HuH-7 (cell line): ENCODE data around the gene MTERF4.

ENCODE experiments used
- DNase-seq: peaks from one replicate; pipeline ENCODE4 v3.0.0; 2011; ENCODE audit warnings: low spot score

MTERF4 gene

DNA sequence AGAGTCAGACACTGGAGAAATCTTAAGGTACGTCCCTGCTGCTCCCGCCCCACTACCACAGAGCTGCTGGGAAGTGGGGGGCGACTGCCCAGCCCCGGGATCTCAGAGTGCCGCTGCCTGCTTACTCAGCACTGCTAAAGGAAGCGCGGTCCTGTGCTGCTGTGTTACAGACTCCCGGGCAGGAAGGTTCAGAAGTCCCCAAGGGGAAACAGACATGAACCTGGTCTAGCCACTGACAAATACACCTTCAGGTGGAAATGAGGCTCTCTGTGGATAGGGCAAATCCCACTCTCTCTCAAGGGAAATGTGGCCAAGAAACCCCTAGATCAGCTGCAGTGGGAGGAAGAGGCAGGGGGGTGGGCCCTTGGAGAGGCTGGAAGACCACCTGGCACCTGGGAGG lies 13.7 kb downstream of the MTERF4 start:
- no peak for DNase-seq

DNA sequence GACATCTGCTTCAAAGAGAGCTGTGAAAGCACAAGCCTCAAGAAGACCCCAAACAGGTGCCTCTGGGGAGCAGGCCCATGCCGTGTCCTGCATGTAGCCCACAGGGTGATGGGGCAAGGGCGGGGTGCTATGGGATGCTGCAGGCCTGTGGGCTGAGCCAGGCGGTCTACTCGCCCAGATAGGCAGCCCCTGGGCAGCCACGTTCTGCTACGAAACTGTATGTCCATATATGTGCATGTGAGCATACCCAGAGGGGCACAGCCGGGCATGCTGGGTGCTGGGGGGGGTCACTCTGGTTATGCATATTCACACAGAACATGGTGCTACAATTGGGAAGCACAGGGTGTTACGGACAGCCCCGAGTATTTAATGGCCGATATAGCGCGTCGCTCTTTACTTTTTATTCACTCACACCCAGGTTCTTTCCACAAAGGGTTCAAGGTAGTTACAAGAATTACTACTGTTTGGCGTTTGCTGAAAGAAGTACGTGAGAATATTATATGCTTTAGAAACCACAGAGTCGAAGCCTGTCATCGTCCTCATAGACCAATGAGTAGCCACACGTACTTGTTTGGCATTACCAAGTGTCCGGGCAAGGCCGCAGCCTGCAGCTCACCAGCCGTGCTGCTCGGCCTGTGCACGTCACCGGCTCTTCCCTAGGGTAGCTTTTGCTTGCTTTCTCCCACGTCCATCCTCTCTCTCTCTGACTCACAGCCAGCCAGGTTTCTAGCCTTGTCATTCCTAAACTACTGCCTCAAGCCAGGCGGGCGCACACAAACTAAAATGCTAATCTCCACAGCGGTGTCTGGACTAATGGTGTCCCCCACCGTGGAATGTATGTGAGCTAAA lies 14.4 kb downstream of the MTERF4 start:
- no peak for DNase-seq

DNA sequence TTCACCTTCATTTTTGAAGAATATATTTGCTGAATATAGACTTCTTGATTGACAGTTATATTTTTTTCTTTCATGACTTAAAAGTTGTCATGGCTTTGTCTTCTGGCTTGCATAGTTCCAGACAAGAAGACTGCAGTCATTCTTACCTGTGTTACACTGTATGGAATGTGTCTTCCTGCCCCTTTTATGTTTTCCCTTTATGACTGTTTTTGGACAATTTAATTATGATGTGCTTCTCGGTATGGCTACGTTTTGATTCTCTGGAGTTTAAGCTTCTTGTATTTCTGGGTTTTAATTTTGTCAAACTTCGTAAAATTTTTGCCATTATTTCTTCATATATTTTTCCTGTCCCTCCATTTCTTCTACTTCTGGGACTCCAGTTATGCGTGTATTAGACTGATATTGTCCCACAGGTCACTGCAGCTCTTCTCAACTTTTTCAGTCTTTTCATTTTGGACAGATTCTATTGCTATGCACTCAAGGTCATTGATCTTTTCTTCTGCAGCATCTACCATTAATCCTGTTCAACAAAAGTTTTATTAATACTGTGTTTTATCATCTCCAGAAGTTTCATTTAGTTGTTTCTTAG lies 17.1 kb downstream of the MTERF4 start:
- no peak for DNase-seq

DNA sequence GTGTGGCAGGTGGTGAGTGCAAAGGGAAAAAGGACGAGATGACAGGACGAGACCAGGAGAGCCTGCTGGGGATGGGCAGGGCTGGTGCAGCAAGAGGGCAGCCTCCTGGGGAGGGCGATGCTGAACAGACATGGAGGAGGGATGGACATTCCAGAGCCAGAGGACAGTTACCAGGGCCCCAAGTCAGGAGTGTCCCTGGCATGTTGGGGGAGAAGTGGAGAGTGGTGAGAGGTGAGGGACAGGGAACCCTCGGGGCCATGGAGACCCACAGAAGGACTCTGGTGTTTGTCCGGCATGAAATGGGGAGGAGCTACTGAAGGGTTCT lies 19.0 kb downstream of the MTERF4 start:
- no peak for DNase-seq

DNA sequence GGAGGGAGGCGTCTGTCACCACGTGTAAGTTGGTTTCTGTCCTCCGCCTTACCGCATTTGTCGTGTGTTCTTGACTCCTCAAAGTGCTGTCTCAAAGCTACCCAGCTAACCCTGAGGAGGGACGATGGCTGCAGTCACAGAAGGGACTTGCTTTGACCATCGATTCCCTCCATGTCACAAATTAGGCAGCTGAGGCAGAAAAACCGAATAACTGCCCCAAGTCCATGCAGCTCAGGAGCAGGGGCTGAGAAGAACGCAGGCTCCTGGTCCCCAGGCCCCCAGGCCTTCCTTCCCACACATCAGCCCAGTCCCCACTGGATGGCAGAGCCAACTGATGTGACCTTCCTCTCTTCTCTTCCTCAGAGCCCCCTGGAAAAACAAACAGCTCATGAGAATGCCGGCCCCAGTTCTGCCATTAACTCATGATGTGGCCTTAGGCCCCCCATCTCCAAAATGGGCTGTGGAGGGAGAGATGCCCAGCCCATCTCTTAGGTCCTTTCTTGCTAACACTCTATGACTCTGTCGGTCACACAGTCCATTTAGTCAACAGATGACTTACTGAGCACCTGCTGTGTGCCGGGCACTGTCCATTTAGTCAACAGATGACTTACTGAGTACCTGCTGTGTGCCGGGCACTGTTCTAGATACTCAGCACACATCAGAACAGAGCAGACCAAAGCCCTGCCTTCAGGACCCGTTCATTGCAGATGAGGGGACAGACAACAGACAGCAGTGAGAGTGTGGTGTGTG lies 19.6 kb downstream of the MTERF4 start:
- DNase-seq: no peak

DNA sequence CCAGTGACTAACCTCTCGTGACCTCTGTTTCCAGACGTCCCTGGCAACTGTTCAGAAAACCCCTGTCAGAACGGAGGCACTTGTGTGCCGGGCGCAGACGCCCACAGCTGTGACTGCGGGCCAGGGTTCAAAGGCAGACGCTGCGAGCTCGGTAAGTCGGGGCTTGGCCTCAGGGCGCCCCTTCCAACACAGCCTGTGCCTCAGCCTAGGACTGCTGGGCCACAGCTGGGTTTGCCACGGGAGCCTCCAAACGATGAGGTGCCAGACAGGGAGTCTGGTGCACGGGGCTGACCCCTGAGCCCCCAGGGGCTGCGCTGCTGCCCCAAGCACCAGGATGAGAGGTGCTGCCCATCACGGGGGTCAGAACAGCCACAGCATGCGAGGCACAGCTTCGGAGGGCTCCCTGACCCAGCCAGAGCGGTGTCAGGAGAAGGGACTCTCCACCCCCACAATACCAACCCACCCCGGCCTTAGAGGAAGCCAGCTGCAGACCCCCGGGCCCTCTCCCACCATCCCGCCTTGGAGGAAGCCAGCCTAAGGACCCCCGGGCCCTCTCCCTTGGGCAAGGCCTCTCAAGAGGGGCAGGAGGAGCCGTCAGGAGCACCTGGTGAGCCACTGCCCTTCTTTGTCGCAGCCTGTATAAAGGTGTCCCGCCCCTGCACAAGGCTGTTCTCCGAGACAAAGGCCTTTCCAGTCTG lies 20.3 kb downstream of the MTERF4 start:
- no peak for DNase-seq

DNA sequence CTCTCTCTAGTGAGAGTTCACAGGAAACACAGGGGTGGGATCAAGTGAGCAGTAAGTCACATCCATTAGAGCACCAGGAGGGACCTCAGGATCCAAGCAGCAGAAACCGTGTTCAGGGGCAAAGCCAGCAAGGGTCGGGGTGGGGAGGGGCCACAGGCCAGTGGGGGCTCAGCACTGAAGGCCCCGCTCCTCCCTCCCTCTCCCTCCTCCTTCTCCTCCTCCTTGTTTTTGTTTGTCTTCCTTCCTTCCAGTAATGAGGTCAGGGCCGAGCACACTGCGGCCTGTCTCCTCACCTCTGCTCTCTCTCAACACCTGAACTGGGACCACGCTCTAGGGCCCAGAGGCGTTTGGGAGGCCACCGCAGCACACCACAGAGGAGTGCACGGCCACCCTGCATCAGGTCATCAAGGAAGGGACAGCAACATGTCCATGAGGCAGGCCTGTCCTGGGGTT lies 20.9 kb downstream of the MTERF4 start:
- DNase-seq: no peak

DNA sequence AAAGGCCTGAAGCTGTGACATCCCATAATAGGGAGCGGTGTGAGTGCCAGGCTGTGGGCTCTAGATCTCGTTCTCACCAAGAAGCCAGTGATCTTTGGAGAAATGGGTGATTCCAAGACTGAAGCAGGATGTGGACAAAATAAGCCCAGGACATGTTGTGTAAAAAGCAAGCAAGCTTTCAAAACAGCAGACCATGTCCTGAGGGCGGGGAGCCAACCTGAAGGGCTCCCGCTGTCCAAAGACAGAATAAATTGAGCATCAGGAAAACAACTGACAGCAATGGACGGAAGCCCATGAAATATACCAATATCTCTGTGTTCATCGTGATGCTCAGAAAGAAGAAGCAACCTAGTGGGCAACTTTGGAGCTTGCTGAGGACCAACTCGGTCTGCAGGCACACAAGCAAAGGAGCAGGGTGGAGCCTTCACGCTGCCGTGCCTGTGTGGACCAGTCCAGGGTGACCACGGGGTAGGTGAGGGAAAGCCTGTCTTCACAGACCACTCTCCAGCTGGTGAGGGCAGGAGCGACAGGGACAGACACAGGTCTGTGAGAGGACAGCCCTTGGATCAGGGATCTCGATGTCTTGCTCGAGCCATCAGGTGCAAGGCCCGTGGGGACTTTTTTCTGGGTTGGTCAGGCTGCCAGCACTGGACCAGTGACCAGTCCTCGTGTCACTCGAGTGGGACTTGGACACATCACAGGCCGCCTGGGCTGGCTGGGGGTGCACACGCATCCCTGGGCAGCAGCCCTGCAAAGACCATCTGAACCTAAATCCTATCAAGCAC lies 21.5 kb downstream of the MTERF4 start:
- no peak for DNase-seq

DNA sequence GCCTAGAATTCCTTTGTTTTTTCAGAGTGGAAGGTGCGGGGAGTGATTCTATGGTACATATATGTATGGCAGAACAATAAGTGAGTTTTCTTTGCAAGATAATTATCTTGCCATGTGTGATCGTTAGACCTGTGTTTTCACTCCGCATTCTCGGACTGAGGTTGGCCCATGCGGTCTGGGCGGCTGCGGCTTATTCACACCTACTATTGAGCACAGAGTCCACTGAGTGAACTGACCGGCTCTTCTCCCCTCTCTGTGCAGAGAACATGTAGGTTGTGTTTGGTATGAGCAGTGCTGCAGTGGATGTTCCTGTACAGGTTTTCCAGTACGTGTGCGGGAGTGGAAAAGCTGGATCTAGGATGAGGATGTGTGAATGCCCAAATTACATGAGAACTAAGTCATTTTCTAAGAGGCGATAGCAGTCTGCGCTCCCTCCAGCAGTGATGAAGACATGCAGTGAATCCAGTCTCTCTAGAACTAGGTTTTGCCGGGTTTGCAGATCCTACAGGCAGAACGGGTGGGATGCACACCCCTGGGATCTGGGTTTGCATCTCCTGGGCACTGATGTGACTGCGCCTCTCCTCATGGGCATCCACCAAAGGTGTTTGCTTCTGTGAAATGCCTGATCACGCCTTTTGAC lies 27.1 kb downstream of the MTERF4 start:
- DNase-seq: no peak

DNA sequence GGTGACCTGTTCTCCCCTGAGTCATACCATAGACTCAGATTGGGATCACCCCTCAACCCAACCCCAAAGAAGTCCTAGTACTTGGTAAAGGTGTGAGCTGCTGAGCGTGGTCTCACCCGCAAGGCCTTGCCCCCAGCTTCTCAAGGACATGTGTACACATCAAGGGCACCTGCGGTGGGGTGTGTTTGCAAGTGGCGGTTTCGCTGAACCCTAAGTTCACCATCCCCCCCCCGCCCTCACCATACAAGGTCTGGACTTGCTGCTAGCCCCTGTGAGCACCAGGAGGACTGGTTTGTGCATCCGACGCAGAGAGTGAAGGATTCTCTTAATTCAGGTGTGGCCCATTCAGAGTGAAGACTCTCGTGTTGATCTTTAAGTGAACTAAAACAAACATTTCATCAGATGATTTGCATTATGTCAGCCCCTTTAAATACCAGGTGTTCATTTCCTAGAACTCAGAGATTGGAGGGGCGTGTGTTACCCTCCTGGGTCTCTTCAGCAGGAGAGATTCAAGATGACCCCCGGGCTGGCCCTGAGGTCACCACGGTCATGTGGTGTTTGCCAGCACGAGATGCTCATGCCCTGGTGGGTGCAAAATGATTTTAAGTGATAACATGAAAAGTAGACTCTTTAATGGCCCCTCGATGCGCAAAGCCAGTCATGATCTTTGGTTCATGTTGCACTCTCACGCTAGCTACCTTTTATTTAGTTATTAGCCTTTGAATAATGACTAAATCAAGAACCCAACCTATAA lies 27.8 kb downstream of the MTERF4 start:
- DNase-seq: no peak

DNA sequence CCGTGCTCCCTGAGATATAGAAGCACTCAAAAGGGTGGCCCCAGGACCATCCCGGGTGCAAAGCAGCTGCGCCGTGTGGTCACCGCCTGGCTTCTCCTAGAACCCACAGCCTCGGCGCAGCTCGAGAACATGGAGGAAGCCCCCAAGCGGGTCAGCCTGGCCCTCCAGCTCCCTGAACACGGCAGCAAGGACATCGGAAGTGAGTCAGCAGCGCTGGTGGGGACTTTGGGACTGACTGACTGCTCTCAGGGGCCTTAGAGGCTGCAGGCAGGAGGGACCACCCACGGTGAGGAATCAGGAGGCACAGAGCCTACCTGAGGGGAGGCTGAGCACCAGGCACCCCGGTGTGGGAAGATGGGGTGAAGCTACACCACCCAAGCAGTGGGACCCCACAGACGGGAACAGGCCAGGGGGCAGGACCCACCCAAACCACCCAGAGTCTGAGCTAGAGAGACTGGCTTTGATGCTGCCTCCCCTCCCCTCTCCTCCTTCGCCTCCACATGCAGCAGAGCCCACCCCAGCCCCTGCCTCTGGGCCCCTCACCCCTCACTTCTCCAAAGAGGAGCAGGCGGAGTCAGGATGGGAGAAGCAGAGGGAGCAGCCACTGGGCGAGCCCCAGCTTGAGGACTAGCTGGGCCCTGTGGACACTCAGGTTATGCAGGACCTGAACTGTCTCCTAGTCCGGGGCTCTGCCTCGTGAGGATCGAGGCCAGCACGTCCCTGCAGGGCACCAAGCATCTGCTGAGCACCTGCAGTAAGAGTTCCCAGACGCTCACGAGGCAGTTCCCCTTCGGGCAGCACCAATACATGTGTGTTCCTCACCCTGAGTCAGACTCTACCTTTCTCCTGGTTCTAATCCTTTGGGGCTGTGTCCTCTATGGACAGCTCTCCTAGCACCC lies 28.7 kb downstream of the MTERF4 start:
- no peak for DNase-seq

DNA sequence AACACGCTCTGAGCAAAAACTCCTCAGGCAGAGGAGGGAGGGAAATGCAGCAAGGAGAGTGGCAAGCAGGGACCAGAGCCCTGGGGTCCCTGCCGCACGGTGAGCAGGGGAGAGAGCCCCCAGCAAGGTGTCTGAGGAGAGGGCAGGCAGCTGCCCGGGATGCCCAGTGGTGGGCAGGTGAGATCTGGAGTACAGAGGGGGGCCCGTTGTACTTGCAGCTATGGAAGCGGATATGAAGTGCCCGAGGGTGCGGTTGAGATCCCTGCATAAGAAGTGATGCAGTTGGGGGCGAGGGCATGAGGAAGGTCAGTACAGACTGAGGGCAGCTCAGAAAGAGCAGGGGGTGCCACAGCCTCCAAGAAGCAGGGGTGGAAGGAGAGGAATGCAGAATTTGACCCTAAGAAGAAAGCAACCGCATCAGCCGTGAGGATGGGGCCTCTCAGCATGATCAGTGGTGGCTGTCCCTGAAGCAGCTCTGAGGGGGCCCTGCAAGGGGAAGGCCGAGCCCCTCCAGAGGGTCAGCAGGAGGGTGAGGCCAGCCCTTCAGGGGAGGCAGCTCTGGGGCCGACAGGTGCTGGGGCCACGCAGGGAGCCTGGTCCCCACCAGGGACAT lies 29.4 kb downstream of the MTERF4 start:
- DNase-seq: no peak

DNA sequence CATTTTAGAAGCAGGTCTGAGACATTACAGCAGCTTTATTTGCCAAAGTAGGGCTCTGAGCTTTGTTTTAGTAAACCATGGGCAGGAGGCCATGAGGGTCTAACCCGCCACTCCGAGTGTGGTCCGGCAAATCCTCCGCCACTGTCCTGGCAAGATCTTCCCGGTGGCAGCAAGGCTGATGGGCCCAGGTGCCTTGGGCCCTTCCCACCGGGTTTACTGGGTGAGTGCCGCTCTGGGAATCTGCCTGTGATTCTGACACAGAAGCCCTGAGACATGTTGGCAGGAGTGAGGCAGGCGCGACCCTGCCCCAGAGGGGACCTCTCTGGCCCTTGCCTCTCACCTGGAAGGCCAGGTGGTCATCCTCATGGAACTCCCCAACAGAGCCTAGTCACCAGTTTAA lies 29.9 kb downstream of the MTERF4 start:
- DNase-seq: no peak

DNA sequence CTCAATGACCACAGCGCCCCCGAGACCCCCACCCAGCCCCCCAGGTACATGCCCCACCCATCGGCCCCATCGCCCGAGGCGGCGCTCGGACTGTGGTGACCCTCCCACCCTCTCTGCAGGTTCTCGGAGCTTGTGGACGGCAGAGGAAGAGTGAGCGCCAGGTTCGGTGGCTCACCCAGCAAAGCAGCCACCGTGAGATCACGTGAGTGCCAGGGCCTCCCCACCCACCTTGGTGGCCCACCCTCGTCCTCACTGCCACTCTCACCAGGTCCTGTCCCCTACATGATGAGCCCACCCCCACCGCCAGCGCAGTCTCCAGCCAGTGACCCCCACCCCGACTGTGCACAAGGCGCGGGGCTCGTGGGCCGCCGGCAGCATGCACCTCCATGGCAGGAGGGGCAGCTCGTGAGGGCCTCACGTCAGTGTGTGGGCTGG lies 30.4 kb downstream of the MTERF4 start:
- DNase-seq: no peak

DNA sequence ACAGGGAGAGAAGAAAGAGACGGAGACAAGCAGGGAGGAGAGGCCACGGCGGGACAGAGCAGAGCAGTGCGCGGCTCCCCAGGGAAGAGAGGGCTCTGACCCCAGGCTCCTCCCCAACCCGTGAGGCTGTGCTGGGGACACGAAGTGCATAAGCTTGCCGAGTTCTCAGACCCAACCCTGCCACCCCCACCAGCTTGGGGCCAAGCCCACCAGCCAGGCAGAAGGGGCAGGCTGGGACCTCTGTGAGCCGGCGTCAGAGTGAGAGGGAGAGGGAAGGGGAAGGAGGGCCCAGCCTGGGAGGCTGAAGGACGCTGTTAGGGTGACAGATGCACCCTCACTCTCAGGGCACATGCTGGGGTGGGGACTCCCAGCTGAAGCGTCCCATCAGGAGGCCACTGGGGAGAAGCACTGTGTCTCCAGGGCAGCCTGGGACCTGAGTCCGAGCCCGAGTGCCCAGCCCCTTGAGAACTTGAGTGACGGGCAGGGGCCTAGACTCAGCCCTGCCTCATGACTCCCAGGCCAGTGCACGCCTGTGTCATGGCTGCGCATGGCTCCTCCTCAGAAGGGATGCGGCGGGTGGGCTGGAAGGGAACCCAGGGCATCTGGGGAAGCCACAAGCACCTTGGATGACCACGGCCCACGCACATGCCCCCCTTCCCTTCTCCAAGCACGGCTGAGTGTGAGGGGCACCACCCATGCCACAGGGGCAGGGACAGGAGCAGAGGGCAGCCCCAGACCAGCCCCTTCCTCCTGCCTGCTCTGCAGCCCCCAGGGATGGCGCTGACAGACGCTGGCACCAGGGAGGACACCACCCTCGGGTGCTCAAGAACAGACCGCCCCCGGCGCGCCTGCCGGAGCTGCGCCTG lies 31.0 kb downstream of the MTERF4 start:
- no peak for DNase-seq

DNA sequence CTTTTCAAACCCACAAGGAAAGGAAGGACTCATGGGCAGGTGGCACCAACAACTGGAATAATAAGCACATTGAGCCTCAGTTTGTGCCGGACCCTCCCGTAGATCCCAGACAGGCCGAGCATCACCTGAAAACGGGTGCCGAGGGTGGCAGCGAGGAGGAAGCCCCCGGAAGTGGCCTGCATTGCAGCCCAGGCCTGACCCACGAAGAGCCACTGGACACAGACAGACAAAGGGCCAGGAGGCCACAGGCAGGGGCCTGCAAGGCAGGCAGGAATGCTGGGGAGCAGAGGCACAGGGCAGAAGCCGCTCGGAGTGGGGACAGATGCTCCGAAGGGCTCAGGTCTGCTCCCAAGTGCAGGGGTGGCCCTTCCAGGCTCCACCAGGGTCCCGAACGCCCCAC lies 31.7 kb downstream of the MTERF4 start:
- DNase-seq: no peak

DNA sequence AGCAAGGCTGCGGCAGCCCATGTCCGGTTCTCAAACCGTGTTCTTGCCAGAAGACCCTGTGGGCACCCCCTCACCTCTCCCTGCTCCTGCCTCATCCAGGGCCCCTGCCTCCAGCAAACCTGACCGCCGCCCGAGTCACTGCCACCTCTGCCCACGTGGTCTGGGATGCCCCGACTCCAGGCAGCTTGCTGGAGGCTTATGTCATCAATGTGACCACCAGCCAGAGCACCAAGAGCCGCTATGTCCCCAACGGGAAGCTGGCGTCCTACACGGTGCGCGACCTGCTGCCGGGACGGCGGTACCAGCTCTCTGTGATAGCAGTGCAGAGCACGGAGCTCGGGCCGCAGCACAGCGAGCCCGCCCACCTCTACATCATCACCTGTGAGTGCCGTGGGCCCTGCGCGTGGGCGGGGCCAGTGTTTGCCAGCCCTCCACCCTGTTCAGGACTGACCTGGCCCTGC lies 32.2 kb downstream of the MTERF4 start:
- DNase-seq: no peak
